ENCODE results near the gene H6PD. TPM values are rescaled to one million over a fixed set of nuclear protein-coding genes. Genes with fewer than 3 reads are reported as not detected.

H6PD gene
- total and polyA plus RNA-seq, 4 donors, result 28.9 to 134 (median 56.8) TPM

DNA sequence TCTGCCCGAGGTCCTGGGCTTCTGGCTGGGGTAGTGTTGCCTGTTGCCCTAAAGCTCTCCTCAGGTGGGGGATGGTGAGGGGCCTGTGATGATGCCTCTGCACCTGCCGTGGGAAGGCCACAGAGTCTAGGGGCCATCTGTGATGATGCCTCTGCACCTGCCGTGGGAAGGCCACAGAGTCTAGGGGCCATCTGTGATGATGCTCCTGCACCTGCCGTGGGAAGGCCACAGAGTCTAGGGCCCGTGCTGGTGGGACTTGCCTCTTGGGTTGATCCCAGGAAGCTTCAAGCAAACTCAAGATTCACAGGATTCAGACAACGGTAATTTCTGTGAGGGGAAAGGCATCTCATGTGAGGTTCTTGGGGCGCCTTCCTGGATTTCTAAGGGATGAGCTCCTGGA is 75.4 kb downstream of the H6PD start:
- no peak for TF ChIP-seq NR2F2 (IDR thresholded peaks at IDR 0.05)
- TF ChIP-seq FOXA1 (IDR thresholded peaks at IDR 0.05), result no peak
- TF ChIP-seq HNF4G (IDR thresholded peaks at IDR 0.05), result no peak
- no peak for TF ChIP-seq JUND (IDR thresholded peaks at IDR 0.05)
- no peak for TF ChIP-seq RXRA (IDR thresholded peaks at IDR 0.05)
- no peak for TF ChIP-seq SP1 (IDR thresholded peaks at IDR 0.05)
- TF ChIP-seq, protein P1, sequence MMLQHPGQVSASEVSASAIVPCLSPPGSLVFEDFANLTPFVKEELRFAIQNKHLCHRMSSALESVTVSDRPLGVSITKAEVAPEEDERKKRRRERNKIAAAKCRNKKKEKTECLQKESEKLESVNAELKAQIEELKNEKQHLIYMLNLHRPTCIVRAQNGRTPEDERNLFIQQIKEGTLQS (IDR thresholded peaks at IDR 0.05), result no peak
- no peak for TF ChIP-seq FOXA2 (IDR thresholded peaks at IDR 0.05)
- TF ChIP-seq YY1 (IDR thresholded peaks at IDR 0.05), result no peak
- no peak for TF ChIP-seq RAD21 (IDR thresholded peaks at IDR 0.05)
- TF ChIP-seq, protein P2, sequence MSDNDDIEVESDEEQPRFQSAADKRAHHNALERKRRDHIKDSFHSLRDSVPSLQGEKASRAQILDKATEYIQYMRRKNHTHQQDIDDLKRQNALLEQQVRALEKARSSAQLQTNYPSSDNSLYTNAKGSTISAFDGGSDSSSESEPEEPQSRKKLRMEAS (IDR thresholded peaks at IDR 0.05), result no peak
- TF ChIP-seq HNF4A (conservative IDR thresholded peaks at IDR 0.05), result no peak
- TF ChIP-seq GABPA (IDR thresholded peaks at IDR 0.05 in 1 of 2, conservative IDR thresholded peaks at IDR 0.05 in 1 of 2), result no peak
- TF ChIP-seq, protein P3, sequence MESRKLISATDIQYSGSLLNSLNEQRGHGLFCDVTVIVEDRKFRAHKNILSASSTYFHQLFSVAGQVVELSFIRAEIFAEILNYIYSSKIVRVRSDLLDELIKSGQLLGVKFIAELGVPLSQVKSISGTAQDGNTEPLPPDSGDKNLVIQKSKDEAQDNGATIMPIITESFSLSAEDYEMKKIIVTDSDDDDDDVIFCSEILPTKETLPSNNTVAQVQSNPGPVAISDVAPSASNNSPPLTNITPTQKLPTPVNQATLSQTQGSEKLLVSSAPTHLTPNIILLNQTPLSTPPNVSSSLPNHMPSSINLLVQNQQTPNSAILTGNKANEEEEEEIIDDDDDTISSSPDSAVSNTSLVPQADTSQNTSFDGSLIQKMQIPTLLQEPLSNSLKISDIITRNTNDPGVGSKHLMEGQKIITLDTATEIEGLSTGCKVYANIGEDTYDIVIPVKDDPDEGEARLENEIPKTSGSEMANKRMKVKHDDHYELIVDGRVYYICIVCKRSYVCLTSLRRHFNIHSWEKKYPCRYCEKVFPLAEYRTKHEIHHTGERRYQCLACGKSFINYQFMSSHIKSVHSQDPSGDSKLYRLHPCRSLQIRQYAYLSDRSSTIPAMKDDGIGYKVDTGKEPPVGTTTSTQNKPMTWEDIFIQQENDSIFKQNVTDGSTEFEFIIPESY (IDR thresholded peaks at IDR 0.05), result no peak
- TF ChIP-seq REST (IDR thresholded peaks at IDR 0.05), result no peak
- H3K9ac ChIP-seq (ENCODE audit: low read depth in 1 of 2, low read length in 2 of 2), result no peak overlapping the region
- no peaks in the 10 kb centered on the region for H3K4me1 ChIP-seq (ENCODE audit: control insufficient read depth in 4 of 4, insufficient read depth in 4 of 4, low read length in 3 of 4)
- WGBS, result 96% methylated on average over 7 of the region's 7 CpGs
- H3K9me3 ChIP-seq (ENCODE audit: control insufficient read depth in 4 of 4, low read length in 3 of 4), result no peaks in the 10 kb centered on the region
- no peak for DNase-seq (ENCODE audit: low spot score)
- H3K36me3 ChIP-seq (ENCODE audit: control insufficient read depth in 4 of 4, insufficient read depth in 3 of 4, low read depth in 1 of 4, low read length in 3 of 4), result no peaks in the 10 kb centered on the region
- no peak overlapping the region for H3K27ac ChIP-seq (ENCODE audit: low read depth in 1 of 2, low read length in 2 of 2)
- H3K27me3 ChIP-seq (ENCODE audit: control insufficient read depth in 4 of 4, insufficient read depth in 4 of 4, low read length in 3 of 4), result no peaks in the 10 kb centered on the region
- H3K4me3 ChIP-seq (ENCODE audit: low read depth in 1 of 3, low read length in 3 of 3), result no peak overlapping the region

GRCh38 chr1:9311029-9311428 is 76.5 kb downstream of the H6PD start:
- H3K36me3 ChIP-seq (ENCODE audit: control insufficient read depth in 4 of 4, insufficient read depth in 3 of 4, low read depth in 1 of 4, low read length in 3 of 4), result no peaks in the 10 kb centered on the region
- no peak overlapping the region for H3K9ac ChIP-seq (ENCODE audit: low read depth in 1 of 2, low read length in 2 of 2)
- WGBS, result 92% methylated on average over 10 of the region's 10 CpGs
- no peak for DNase-seq (ENCODE audit: low spot score)
- no peak for TF ChIP-seq FOXA1 (IDR thresholded peaks at IDR 0.05)
- TF ChIP-seq HNF4A (conservative IDR thresholded peaks at IDR 0.05), result no peak
- no peak for TF ChIP-seq HNF4G (IDR thresholded peaks at IDR 0.05)
- TF ChIP-seq, protein P3 (IDR thresholded peaks at IDR 0.05), result no peak
- no peak for TF ChIP-seq YY1 (IDR thresholded peaks at IDR 0.05)
- TF ChIP-seq EGR1 (IDR thresholded peaks at IDR 0.05; ENCODE audit: low read depth in 2 of 2), result no peak
- no peak for TF ChIP-seq TAF1 (conservative IDR thresholded peaks at IDR 0.05)
- TF ChIP-seq CTCF (IDR thresholded peaks at IDR 0.05; ENCODE audit: low read depth, low read length, missing input control), result no peak
- no peak for TF ChIP-seq NR2F2 (IDR thresholded peaks at IDR 0.05)
- no peak for TF ChIP-seq FOXA2 (IDR thresholded peaks at IDR 0.05)
- no peak for TF ChIP-seq RXRA (IDR thresholded peaks at IDR 0.05)
- H3K4me3 ChIP-seq (ENCODE audit: low read depth in 1 of 3, low read length in 3 of 3), result no peak overlapping the region
- H3K27me3 ChIP-seq (ENCODE audit: control insufficient read depth in 4 of 4, insufficient read depth in 4 of 4, low read length in 3 of 4), result no peaks in the 10 kb centered on the region
- H3K4me1 ChIP-seq (ENCODE audit: control insufficient read depth in 4 of 4, insufficient read depth in 4 of 4, low read length in 3 of 4), result no peaks in the 10 kb centered on the region
- H3K9me3 ChIP-seq (ENCODE audit: control insufficient read depth in 4 of 4, low read length in 3 of 4), result no peaks in the 10 kb centered on the region
- no peak overlapping the region for H3K27ac ChIP-seq (ENCODE audit: low read depth in 1 of 2, low read length in 2 of 2)

Data from liver (tissue), 9 donors.